GM21529 (cell line): Measurements from ENCODE around the gene BHLHE23.
"Not testable (repeated sequence)": the region's sequence is repeated elsewhere in the genome, so short reads cannot be mapped to it uniquely, and the experiment has no call there.

Experiments used
- ATAC-seq: cut with Tn5 transposase; IDR thresholded peaks from one replicate; pipeline ENCODE4 v1.9.1; 2021; ENCODE audit not compliant: unreplicated experiment

The BHLHE23 gene

DNA sequence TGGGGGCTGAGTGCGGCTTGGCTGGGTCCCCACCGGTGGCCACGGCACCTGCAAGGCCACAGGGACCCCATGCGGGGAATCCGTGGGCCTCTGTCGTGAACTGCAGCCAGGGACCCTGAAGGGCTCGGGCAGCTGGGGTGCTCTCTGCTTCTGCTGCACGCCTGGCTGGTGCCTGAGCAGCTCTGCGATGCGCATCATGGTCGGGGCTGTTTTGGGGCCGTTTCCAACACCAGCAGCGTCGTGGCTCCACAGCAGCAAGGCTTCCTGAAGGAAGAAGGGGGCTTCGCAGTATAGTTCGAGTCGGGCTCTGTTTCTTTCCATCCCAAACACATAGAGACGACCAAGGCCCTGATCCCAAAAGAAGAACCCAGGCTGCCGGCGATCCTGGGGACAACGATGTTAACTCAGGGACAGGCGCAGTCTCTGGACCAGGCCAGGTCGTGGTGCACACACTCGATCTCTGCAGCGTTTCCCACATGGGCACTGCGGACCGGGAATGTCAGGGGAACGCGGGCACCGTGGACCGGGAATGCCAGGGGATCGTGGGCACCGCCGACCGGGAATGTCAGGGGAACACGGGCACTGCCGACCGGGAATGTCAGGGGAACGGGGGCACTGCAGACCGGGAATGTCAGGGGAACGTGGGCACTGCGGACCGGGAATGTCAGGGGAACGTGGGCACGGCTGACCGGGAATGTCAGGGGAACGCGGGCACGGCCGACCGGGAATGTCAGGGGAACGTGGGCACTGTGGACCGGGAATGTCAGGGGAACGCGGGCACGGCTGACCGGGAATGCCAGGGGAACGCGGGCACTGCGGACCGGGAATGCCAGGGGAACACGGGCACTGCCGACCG, 36.8 kb upstream of the BHLHE23 start:
- no peak for ATAC-seq

DNA sequence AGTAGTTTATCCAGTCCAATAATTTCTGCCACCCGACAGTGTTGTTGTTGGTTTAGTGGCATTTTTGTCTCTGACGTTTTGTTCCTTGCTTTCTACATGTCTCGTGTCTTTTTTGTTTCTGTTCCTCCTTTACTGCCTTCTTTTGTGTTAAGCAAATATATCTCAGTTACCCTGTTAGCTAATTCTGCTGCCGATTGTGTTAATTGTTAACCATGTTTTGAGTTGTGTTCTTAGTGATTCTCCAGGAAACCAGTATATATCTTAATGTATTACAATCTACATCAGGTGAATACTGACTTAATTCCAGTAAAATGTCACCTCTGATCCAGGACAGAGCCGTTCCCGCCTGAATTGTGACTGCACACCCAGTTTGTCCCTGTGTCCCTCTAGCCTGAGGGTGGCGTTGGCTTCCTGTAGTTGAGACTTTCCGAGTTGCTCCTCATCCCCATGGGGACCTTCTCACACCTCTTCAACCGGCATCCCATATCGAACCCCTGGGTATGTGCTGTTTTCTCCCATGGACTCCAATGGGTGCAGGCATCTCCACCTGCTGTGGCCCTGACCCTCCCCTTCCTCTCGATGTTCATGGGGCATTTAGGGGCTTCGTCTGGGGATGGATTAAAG, 35.8 kb upstream of the BHLHE23 start:
- no peak for ATAC-seq

DNA sequence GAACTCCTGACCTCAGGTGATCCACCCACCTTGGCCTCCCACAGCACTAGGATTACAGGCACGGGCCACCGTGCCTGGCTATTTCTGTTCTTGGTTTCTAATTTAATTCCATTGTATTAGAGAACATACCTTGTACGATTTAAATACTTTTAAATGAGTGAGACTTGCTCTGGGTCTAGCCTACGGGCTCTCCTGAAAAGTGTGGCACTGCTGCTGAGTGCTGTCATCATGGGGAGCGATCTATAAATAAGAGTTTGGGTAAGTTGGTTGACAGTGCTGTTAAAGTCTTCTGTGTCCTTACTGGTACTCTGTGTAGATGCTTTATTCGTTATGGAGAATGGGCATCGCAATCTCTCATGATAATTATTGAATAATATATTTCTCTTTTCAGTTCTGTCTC, 35.0 kb upstream of the BHLHE23 start:
- ATAC-seq, result no peak

GRCh38 chr20:63037669-63038268, 31.0 kb upstream of the BHLHE23 start:
- ATAC-seq, result no peak

GRCh38 chr20:63036291-63036690, 29.5 kb upstream of the BHLHE23 start:
- no peak for ATAC-seq

- ATAC-seq, result no peak
Measured at GRCh38 chr20:63035603-63036185, 28.9 kb upstream of the BHLHE23 start.

- ATAC-seq, result not testable (repeated sequence)
Measured at GRCh38 chr20:63034710-63035602, 28.2 kb upstream of the BHLHE23 start.

- ATAC-seq, result no peak
Measured at GRCh38 chr20:63033794-63034709, 27.3 kb upstream of the BHLHE23 start.

- peak; percentile 49 for ATAC-seq
Measured at GRCh38 chr20:63032861-63033793, 26.4 kb upstream of the BHLHE23 start.

GRCh38 chr20:63032026-63032800, 25.4 kb upstream of the BHLHE23 start:
- ATAC-seq, result no peak

DNA sequence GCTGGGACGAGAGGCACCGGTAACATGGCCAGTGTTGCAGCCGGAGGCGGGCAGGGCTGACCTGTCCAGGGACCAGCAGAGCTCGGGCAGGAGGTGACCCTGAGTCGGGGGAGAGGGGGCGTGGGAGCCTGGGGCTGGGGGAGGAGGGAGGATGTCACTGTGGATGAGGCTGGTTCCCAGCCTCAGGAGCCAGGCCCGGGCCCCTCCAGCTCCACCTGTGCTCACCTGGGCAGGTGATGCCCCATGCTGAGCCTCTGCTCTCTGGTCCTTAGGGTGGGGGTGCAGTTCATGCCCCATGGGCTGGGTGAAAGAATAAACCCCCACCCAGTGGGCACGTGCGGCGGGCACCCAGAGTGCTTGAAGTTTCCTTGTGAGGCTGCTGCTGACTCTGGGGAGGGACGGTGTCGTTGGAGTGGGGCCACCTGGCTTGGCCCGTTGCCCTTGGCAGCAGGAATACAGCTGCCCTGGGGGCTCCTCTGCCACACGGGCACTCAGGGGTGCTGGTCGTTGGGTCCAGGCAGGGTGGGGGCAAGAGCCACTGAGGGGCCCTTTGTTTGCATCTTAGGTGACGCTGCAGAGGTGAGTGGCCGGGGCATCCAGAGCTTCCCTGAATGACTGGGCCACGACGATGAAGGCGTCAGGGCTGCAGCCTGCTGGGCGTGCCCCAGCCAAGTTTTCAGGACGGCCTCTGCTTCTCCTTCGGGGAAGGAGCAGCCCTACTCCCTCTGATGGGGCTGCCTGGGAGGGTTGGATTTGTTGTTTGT, 24.7 kb upstream of the BHLHE23 start:
- no peak for ATAC-seq

GRCh38 chr20:63029358-63030121, 22.8 kb upstream of the BHLHE23 start:
- no peak for ATAC-seq

DNA sequence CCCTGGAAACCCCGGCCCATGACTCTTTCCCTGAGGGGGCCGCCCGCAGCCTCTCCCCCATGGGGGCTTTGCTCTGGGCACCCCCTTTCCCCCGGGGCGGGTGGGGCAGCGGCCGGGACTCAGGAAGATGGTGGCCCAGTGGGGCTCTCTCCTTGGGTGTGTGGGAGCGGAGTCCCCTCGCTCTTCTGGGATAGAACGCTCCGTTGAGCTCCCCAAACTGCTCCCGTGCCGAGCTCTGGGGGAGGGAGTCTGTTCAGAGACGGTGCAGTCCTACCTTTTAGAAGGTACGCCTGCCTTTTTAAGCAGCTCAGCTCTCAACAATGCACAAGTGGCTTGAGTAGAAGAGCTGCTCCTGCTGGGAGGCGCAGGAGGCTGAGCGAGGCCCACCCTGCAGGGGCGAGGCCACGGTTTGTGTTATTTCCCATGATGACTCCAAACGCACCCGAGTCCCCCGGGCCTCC, 21.7 kb upstream of the BHLHE23 start:
- ATAC-seq, result no peak

GRCh38 chr20:63027922-63028389, 21.2 kb upstream of the BHLHE23 start:
- no peak for ATAC-seq

- no peak for ATAC-seq
Measured at GRCh38 chr20:63027221-63027921, 20.6 kb upstream of the BHLHE23 start.
